Measurements from ENCODE around the gene PCLO. TPM values are rescaled to one million over a fixed set of nuclear protein-coding genes. Genes with fewer than 3 reads are reported as not detected.

PCLO gene, protein sequence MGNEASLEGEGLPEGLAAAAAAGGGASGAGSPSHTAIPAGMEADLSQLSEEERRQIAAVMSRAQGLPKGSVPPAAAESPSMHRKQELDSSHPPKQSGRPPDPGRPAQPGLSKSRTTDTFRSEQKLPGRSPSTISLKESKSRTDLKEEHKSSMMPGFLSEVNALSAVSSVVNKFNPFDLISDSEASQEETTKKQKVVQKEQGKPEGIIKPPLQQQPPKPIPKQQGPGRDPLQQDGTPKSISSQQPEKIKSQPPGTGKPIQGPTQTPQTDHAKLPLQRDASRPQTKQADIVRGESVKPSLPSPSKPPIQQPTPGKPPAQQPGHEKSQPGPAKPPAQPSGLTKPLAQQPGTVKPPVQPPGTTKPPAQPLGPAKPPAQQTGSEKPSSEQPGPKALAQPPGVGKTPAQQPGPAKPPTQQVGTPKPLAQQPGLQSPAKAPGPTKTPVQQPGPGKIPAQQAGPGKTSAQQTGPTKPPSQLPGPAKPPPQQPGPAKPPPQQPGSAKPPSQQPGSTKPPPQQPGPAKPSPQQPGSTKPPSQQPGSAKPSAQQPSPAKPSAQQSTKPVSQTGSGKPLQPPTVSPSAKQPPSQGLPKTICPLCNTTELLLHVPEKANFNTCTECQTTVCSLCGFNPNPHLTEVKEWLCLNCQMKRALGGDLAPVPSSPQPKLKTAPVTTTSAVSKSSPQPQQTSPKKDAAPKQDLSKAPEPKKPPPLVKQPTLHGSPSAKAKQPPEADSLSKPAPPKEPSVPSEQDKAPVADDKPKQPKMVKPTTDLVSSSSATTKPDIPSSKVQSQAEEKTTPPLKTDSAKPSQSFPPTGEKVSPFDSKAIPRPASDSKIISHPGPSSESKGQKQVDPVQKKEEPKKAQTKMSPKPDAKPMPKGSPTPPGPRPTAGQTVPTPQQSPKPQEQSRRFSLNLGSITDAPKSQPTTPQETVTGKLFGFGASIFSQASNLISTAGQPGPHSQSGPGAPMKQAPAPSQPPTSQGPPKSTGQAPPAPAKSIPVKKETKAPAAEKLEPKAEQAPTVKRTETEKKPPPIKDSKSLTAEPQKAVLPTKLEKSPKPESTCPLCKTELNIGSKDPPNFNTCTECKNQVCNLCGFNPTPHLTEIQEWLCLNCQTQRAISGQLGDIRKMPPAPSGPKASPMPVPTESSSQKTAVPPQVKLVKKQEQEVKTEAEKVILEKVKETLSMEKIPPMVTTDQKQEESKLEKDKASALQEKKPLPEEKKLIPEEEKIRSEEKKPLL (N-terminal part only)
- total RNA-seq (not detected), polyA plus RNA-seq (not detected), total RNA-seq (0 to 0.17 (median 0.04) reads per million in 6 experiments)

DNA sequence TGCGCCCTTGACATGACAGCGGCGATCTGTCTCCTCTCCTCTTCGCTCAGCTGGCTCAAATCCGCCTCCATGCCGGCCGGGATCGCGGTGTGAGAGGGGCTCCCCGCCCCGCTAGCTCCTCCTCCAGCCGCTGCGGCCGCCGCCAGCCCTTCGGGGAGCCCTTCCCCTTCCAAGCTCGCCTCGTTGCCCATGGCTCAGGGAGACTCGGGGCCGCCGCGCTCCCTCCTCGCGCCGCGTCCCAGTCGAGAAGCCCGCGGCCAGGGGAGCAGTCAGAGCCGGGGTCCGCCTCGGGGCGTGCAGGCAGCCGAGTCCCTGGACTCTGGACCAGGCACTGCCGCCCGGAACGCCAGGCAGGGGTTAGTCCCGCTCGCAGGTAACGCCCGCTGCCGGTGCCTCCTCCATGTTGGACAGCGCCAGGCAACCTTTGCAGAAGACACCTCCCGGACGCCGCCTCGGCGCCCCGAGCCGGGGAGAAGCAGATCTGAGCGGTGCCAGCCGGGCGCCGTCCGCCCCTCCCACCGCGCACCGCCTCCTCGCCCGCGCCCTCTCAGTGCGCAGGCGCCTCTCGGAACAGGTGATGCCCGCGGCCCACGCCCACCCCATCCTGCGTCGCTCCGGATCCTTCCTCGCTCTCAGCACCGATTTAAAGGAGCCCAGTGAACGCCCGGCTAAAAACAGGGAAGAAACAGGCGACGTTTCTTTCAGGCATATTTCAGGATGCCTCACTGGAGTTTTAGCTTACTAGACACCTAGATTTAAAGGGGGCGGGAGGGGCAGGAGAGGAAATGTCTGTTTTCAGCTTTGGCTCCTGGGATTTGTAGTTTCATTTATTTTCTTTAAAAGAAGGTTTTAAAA lies at the start of gene PCLO:
Gene PCLO (minus strand): TSS at position 483 of the 855 bp plus-strand sequence. CDS start 292 bp downstream, at position 191.
- Mint-ChIP-seq H3K27ac (no peak within 1 kb of the TSS), H3K4me1 (peaks cover 3 to 7% (median 5%) of the 10 kb centered on the region in 4 donors), H3K36me3 (no peaks in the 10 kb centered on the region), H3K27me3 (peaks cover 5 to 18% (median 15%) of the 10 kb centered on the region in 5 donors), H3K4me3 (peak within 1 kb of the TSS; percentile 49 to 82 (median 64)), H3K9me3 (peaks cover 0 to 6% (median 0%) of the 10 kb centered on the region in 9 donors)
- POLR2A ChIA-PET, result no interaction called here
- peak; percentile 86 to 95 for ATAC-seq
- peak in 9 of 10 donors; percentile 3 to 64 (median 36) for DNase-seq

DNA sequence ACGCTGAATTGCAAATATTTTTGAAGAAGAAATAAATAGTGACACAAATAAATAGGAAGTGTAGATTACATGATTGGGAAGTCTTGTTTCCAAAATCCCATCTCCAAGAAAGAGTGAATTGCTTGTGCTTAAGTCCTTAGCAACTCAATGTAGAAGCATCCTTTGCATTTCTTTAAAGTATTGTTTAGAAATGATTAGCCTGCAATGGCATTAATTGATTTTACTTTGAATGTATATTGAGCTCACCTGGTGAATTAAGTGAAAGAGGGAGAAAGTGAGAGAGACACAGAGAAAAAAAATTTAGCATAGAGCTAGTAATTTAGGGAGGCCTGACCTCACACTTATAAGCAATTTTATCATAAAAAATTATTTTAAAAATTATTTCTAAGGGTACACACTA lies 49.0 kb upstream of the PCLO start:
- Mint-ChIP-seq H3K4me3 (no peak overlapping the region), H3K27me3 (no peaks in the 10 kb centered on the region), H3K36me3 (no peaks in the 10 kb centered on the region), H3K4me1 (no peaks in the 10 kb centered on the region), H3K9me3 (no peaks in the 10 kb centered on the region), H3K27ac (no peak overlapping the region)
- no peak for ATAC-seq
- POLR2A ChIA-PET, result no interaction called here
- no peak for DNase-seq

DNA sequence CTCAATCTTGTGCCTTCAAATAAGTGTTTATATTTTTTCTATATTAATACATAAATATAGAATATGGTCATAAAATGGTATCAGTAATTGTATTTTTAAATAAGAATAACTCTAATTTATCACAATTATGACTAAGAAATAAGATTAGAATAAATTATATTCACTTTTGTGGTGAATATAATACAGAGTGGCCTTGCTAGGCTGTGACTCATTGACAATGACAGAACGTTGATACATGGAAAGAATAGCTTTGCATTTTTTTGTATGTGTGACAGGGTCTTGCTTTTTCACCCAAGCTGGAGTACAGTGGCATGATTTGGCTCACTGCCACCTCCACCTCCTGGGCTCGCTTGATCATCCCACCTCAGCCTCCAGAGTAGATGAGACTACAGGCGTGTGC lies 47.8 kb upstream of the PCLO start:
- H3K36me3 Mint-ChIP-seq, result no peaks in the 10 kb centered on the region
- no peaks in the 10 kb centered on the region for H3K27me3 Mint-ChIP-seq
- H3K4me3 Mint-ChIP-seq, result no peak overlapping the region
- peaks cover 0 to under 1% (median 0%) of the 10 kb centered on the region in 9 donors for H3K9me3 Mint-ChIP-seq
- ATAC-seq (no peak), DNase-seq (no peak)
- no peak overlapping the region for H3K27ac Mint-ChIP-seq
- POLR2A ChIA-PET, result no interaction called here
- H3K4me1 Mint-ChIP-seq, result no peaks in the 10 kb centered on the region

DNA sequence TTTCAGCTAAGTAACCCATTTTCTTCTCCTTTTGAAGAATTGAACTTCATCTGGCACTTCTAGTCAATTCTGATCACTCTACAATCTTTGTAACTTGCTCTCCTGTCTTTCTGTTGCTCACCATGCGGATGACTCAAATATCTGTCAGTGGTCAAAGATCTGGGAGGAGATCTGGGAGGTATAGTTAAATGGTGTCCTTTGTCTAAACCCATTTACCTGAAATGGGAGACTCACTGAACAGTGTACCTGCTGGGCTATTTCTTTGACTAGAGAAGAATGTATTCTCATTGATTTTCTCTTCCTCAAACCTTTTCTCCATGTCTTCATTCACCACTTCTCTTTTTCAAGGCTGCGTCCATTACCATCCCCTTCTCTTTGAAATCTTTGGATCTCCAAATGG lies 42.0 kb upstream of the PCLO start:
- no peak overlapping the region for H3K27ac Mint-ChIP-seq
- POLR2A ChIA-PET, result no interaction called here
- no peaks in the 10 kb centered on the region for H3K27me3 Mint-ChIP-seq
- no peaks in the 10 kb centered on the region for H3K4me1 Mint-ChIP-seq
- no peak overlapping the region for H3K4me3 Mint-ChIP-seq
- DNase-seq (no peak), ATAC-seq (no peak)
- H3K9me3 Mint-ChIP-seq, result peaks cover 0 to 14% (median 2%) of the 10 kb centered on the region in 9 donors
- H3K36me3 Mint-ChIP-seq, result no peaks in the 10 kb centered on the region

DNA sequence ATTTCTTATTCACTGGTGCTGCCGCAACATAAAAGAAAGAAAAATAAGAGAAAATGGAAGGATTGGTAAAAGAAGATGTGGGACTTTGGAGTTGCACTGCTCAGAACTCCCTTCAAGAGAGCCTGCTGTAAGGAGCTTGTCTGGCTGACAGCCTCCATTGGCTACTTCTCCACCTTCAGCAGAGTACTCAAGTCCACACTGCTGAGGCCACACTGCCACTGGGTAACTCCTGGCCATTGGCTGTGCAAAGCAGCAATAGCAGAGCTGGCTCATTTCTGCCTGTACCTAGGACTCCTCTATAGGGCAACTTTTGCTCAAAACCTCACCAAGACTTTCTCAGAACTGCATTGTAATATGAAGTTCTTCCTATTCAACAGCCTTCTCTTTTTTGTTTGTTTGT lies 38.7 kb upstream of the PCLO start:
- Mint-ChIP-seq H3K27me3 (no peaks in the 10 kb centered on the region), H3K9me3 (peaks cover 1 to 14% (median 5%) of the 10 kb centered on the region in 9 donors), H3K36me3 (no peaks in the 10 kb centered on the region), H3K27ac (no peak overlapping the region), H3K4me1 (no peaks in the 10 kb centered on the region), H3K4me3 (no peak overlapping the region)
- no peak for DNase-seq
- POLR2A ChIA-PET, result no interaction called here
- ATAC-seq, result no peak

DNA sequence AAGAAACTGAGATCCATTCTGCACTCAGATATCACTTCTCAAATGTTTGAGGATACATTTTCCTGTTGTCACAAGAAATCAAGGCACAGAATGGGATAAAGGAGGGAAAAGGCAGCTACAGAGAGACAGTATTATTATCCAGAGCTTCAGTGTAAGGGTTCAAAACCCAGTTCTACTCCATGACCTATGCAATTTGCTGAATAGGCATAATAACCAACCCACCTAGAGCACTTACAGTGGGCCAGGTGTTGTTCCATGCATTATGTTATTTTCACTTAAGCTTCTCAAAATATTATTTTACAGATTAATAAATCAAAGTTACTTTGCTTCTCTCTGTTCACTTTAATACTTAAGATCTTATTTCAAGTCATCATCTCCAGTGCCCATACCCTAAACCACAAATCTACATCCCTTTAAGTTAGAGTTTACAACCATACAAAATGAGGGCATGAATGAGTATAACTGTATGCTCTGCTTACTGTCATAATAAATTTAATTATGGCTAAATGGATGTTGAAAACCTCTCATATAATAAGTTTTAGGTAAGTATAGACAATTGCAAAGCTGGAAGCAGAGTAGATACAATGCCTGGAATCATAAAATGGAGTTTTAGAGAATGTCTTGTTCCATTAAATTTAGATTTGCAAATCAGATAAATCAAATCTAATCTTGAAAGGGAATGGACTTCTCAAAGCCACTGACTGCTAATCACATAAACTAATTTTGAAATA lies 28.1 kb upstream of the PCLO start:
- no peak for ATAC-seq
- Mint-ChIP-seq H3K27ac (no peak overlapping the region), H3K36me3 (no peaks in the 10 kb centered on the region), H3K4me1 (no peaks in the 10 kb centered on the region), H3K27me3 (no peaks in the 10 kb centered on the region), H3K4me3 (no peak overlapping the region), H3K9me3 (peaks cover 0 to 2% (median 0%) of the 10 kb centered on the region in 9 donors)
- DNase-seq, result no peak
- POLR2A ChIA-PET, result no interaction called here

DNA sequence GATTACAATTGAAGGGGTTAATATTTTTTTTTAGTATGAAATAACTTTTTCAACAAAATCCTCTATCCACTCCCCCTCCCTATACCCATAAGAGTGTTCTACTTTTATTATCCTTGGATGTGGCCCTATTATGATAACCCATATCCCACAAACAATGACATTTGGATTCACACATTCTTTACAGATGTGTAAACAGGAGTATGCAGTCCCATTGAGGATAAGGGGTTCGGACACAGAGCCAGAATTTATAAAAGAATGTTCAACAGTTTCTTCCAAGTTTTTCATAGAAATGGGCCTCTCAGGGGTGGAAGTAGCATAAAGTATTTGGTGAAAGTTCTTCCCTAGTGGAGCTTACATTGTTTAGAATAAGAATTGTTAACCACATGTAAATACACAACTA lies 16.1 kb upstream of the PCLO start:
- ATAC-seq, result no peak
- POLR2A ChIA-PET, result no interaction called here
- Mint-ChIP-seq H3K36me3 (peaks cover 0 to 6% (median 0%) of the 10 kb centered on the region in 3 donors), H3K4me3 (no peak overlapping the region), H3K4me1 (no peaks in the 10 kb centered on the region), H3K9me3 (peaks cover 5 to 33% (median 8%) of the 10 kb centered on the region in 9 donors), H3K27ac (no peak overlapping the region), H3K27me3 (peaks cover 0 to under 1% (median 0%) of the 10 kb centered on the region in 5 donors)
- no peak for DNase-seq

DNA sequence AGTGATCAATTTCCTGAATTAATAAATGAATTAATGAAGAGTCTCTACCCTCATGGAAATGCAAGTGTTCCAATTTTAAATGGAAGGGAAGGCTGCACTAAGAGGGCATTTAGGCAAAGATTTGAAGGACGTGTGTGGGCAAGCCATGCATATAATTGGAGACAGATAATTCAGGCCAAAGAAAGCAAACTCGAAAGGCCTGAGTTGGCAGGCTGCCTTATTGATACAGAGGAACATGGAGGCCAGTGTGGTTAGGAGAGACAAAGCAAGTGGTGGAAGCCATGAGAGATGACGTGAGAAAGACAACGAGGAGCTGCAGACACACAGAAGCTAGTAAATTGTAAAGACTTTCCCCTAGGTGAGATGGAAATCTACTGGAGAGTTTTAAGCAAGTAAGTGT lies 15.4 kb upstream of the PCLO start:
- POLR2A ChIA-PET, result no interaction called here
- no peak for ATAC-seq
- no peaks in the 10 kb centered on the region for H3K4me1 Mint-ChIP-seq
- no peak overlapping the region for H3K4me3 Mint-ChIP-seq
- H3K27ac Mint-ChIP-seq, result no peak overlapping the region
- no peaks in the 10 kb centered on the region for H3K36me3 Mint-ChIP-seq
- H3K9me3 Mint-ChIP-seq, result peaks cover 0 to 29% (median 6%) of the 10 kb centered on the region in 9 donors
- no peak for DNase-seq
- H3K27me3 Mint-ChIP-seq, result peaks cover 0 to 4% (median 0%) of the 10 kb centered on the region in 5 donors

DNA sequence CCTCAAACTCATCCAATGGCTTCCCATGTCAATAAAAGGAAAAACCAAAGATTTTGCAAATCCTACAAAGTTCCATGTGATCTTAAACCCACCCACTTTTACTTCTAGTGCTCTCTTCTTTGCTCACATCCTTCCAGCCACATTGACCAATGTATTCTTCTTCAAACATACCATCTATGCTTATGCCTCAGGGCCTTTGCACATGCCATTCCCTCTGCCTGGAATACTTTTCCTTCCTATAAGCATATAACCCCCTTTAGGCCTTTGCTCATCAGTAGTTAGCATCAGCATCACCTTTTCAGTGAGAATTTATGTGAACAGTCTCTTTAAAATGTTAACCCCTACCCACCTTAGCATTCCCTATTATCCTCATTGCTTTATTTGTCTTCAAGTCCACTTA lies 11.0 kb upstream of the PCLO start:
- Mint-ChIP-seq H3K27ac (no peak overlapping the region), H3K9me3 (peaks cover 0 to 13% (median 0%) of the 10 kb centered on the region in 9 donors), H3K4me3 (no peak overlapping the region), H3K36me3 (no peaks in the 10 kb centered on the region), H3K4me1 (no peaks in the 10 kb centered on the region), H3K27me3 (peaks cover 0 to 4% (median 0%) of the 10 kb centered on the region in 5 donors)
- POLR2A ChIA-PET, result no interaction called here
- DNase-seq (no peak), ATAC-seq (no peak)

DNA sequence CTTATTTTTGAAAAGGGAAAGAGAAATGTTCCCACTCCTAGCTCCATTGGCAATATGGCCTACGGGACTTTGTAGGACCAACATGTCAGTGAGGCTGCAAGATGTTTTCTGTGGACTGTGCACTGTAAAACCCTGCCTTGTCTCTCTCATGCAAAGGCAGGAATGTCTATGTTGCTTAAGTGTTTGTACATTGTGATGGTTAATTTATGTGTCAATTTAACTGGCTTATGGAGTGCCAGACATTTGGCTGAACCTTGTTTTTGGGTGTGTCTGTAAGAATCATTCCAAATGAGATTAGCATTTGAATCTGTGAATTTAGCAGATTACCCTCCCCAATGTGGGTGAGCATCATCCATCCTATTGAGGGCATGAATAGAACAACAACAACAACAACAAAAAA lies 4.1 kb upstream of the PCLO start:
- H3K4me3 Mint-ChIP-seq, result no peak overlapping the region
- no peak for ATAC-seq
- H3K27ac Mint-ChIP-seq, result no peak overlapping the region

DNA sequence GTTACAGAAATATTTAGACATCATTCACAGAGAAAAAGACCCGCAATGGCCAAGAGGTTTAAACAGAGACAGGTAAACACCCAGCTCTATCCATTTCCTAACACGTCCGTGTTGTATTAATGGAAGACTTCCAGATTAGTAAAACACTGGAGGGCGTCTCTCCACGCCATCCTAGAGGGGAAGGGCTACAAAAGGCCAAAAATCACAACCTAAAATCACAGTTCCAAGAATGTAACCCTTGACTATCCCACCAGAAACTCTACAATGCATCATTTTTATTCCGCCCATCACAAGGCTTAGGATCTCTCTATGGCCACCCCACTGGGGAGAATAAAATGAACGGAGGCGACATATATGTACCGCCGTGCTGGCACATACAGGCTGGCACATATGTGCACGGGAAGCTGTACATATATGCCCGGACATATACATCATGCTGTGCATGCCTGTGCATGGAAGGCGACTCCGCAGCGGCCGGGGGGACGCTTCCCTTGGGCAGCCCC lies 734 bp downstream of the PCLO start:
- Mint-ChIP-seq H3K27ac (no peak overlapping the region), H3K27me3 (peaks cover 5 to 18% (median 15%) of the 10 kb centered on the region in 5 donors), H3K9me3 (peaks cover 0 to 6% (median 0%) of the 10 kb centered on the region in 9 donors), H3K4me3 (peak overlapping the region; percentile 41 to 82 (median 63)), H3K4me1 (peaks cover 3 to 7% (median 5%) of the 10 kb centered on the region in 4 donors), H3K36me3 (no peaks in the 10 kb centered on the region)
- POLR2A ChIA-PET, result no interaction called here
- DNase-seq (no peak), ATAC-seq (peak in 1 of 2 donors; percentile 11)

More for the DNA sequence above, 4.1 kb upstream of the PCLO start:
- Mint-ChIP-seq H3K36me3 (no peaks in the 10 kb centered on the region), H3K27me3 (peaks cover 4 to 12% (median 6%) of the 10 kb centered on the region in 5 donors), H3K9me3 (peaks cover 0 to 10% (median 0%) of the 10 kb centered on the region in 9 donors), H3K4me1 (peaks cover 1 to 6% (median 3%) of the 10 kb centered on the region in 4 donors)
- POLR2A ChIA-PET, result no interaction called here
- no peak for DNase-seq

Data from naive thymus-derived CD8-positive, alpha-beta T cell (primary cell).